IMR-90 (cell line): ENCODE data around the gene CYP4F2.
"Not testable (repeated sequence)": the region's sequence is repeated elsewhere in the genome, so short reads cannot be mapped to it uniquely, and the experiment has no call there.

Experiments
- CTCF ChIP-seq: conservative IDR thresholded peaks from 2 replicates; pipeline ENCODE4 v1.5.1; 2012; ENCODE audit warnings: mild to moderate bottlenecking, low read depth, low read length, improper control_type of control experiment
- MXI1 ChIP-seq: IDR thresholded peaks from 2 replicates; pipeline ENCODE4 v1.6.1; 2012; ENCODE audit warnings: low read depth, mild to moderate bottlenecking, low read length, moderate library complexity, borderline replicate concordance
- POLR2A ChIP-seq: IDR thresholded peaks from 2 replicates; pipeline ENCODE4 v1.6.1; 2012; ENCODE audit warnings: mild to moderate bottlenecking, low read depth, low read length
- RAD21 ChIP-seq: IDR thresholded peaks from 2 replicates; pipeline ENCODE4 v1.6.1; 2012; ENCODE audit warnings: low read length, improper control_type of control experiment
- RCOR1 ChIP-seq: IDR thresholded peaks from 2 replicates; pipeline ENCODE4 v1.6.1; 2012; ENCODE audit warnings: mild to moderate bottlenecking, low read length, improper control_type of control experiment; ENCODE audit not compliant: insufficient replicate concordance

GRCh38 chr19:15835565-15836329, 62.1 kb downstream of the CYP4F2 start:
- not testable (repeated sequence) for TF ChIP-seq CTCF, POLR2A, RCOR1, MXI1, RAD21
